Keratinocyte (primary cell): ENCODE measurements around the gene MYH15. TPM values are rescaled to one million over a fixed set of nuclear protein-coding genes. Genes with fewer than 3 reads are reported as not detected.

Source experiments
- DNase-seq: peaks from one replicate; pipeline ENCODE4 v3.0.0-alpha.2; 2011; ENCODE audit warnings: low read depth, missing footprints, low spot score
- FAIRE-seq: peaks from 2 replicates; lab custom pipeline; 2011; peaks lifted over from hg19 to GRCh38; lab: Jason Lieb, UNC
- H2AFZ ChIP-seq: 2 replicates; pipeline ENCODE4 v1.6.0; 2012; ENCODE audit warnings: low read length, control low read depth, inconsistent platforms; ENCODE audit not compliant: control insufficient read depth
- H3K27ac ChIP-seq: 2 replicates; pipeline ENCODE4 v1.5.1; 2011; ENCODE audit warnings: low read length; ENCODE audit not compliant: control insufficient read depth, insufficient read depth
- H3K27me3 ChIP-seq: 3 replicates; pipeline ENCODE4 v1.6.0; 2011; ENCODE audit warnings: low read length; ENCODE audit not compliant: control insufficient read depth, insufficient read depth; ENCODE audit errors: extremely low read depth
- H3K36me3 ChIP-seq, 2 experiments: 2 replicates in 1 of 2; 3 replicates in 1 of 2; pipeline ENCODE4 v1.5.1; 2011; ENCODE audit warnings: low read length in 2 of 2, mild to moderate bottlenecking in 1 of 2; ENCODE audit not compliant: control insufficient read depth in 2 of 2, insufficient read depth in 2 of 2; ENCODE audit errors: extremely low read depth in 1 of 2
- H3K4me1 ChIP-seq: 3 replicates; pipeline ENCODE4 v1.5.1; 2011; ENCODE audit warnings: low read length; ENCODE audit not compliant: control insufficient read depth, insufficient read depth; ENCODE audit errors: extremely low read depth
- H3K4me2 ChIP-seq: 3 replicates; pipeline ENCODE4 v1.6.0; 2011; ENCODE audit warnings: low read depth, low read length; ENCODE audit not compliant: control insufficient read depth, insufficient read depth; ENCODE audit errors: extremely low read depth
- H3K4me3 ChIP-seq, 3 experiments: fragments of 200-600 bp in 1 of 3; sonication (generic) in 1 of 3; 2 replicates in 2 of 3; 3 replicates in 1 of 3; pipeline ENCODE4 v1.5.1; 2011 to 2016; ENCODE audit warnings: low read length in 3 of 3, mild to moderate bottlenecking in 3 of 3, control low read depth in 2 of 3, inconsistent platforms in 1 of 3, low read depth in 1 of 3, mixed read lengths in 1 of 3, mixed run types in 1 of 3, moderate library complexity in 1 of 3; ENCODE audit not compliant: control insufficient read depth in 2 of 3, insufficient read depth in 2 of 3; ENCODE audit errors: extremely low read depth in 1 of 3
- H3K79me2 ChIP-seq: 2 replicates; pipeline ENCODE4 v1.6.0; 2012; ENCODE audit warnings: low read length; ENCODE audit not compliant: control insufficient read depth, insufficient read depth
- H3K9ac ChIP-seq: 3 replicates; pipeline ENCODE4 v1.6.0; 2011; ENCODE audit warnings: low read length; ENCODE audit not compliant: control insufficient read depth, insufficient read depth; ENCODE audit errors: extremely low read depth
- H3K9me1 ChIP-seq: 3 replicates; pipeline ENCODE4 v1.6.0; 2011; ENCODE audit warnings: low read length; ENCODE audit not compliant: control insufficient read depth, insufficient read depth; ENCODE audit errors: extremely low read depth
- H3K9me3 ChIP-seq: 2 replicates; pipeline ENCODE4 v1.5.1; 2012; ENCODE audit warnings: low read depth, low read length; ENCODE audit not compliant: control insufficient read depth
- H4K20me1 ChIP-seq: 3 replicates; pipeline ENCODE4 v1.6.0; 2011; ENCODE audit warnings: low read length; ENCODE audit not compliant: control insufficient read depth, insufficient read depth; ENCODE audit errors: extremely low read depth
- EZH2 ChIP-seq: IDR thresholded peaks from one replicate; pipeline ENCODE4 v1.6.1; 2012; ENCODE audit warnings: inconsistent platforms, mild to moderate bottlenecking, low read length, moderate library complexity
- dilution Hi-C: fragments of 300-500 bp; cut with MboI; formaldehyde crosslinking; loops from one replicate; pipeline ENCODE4 v1.7.0; 2020; ENCODE audit warnings: low sequenced_read_pairs; ENCODE audit not compliant: extremely low pct_ligation_motif_present
- polyA plus RNA-seq, 5 experiments: library from polyadenylated mRNA; depleted of rRNA in 3 of 5; stranded (reverse) in 3 of 5; stranded (forward) in 1 of 5; unstranded in 1 of 5; fragments of >200 nt; gene quantifications; 1 replicate in 1 of 5; 2 replicates in 3 of 5; 3 replicates in 1 of 5; pipeline versions ENCODE4 v1.2.1 to v1.2.3, GENCODE V29; 2011 to 2012; ENCODE audit warnings: missing spikeins in 2 of 5, low read depth in 1 of 5, low replicate concordance in 1 of 5
- TF ChIP-seq, protein P1 (sequence below), 3 experiments: IDR thresholded peaks in 1 of 3; conservative IDR thresholded peaks in 1 of 3; optimal IDR thresholded peaks in 1 of 3; 2 replicates in 2 of 3; 3 replicates in 1 of 3; pipeline versions ENCODE3 to v1.5.1; 2011; ENCODE audit warnings: low read length in 3 of 3, mild to moderate bottlenecking in 3 of 3, moderate library complexity in 2 of 3, control low read depth in 1 of 3, inconsistent platforms in 1 of 3; ENCODE audit not compliant: insufficient read depth in 2 of 3; ENCODE audit errors: extremely low read depth in 1 of 3

MYH15 gene
- polyA plus RNA-seq, 1 donor (not counting 4 experiments of a cell fraction or from before 2014, with no cell fraction given) = 0.87 TPM

GRCh38 chr3:108388136-108389132, 122.0 kb downstream of the MYH15 start:
- Histone ChIP-seq H3K27me3 (no peaks in the 10 kb centered on the region), H2AFZ (no peak overlapping the region), H3K9me1 (no peaks in the 10 kb centered on the region), H3K4me2 (no peak overlapping the region), H3K27ac (no peak overlapping the region), H3K4me3 (no peak overlapping the region), H3K36me3 (no peaks in the 10 kb centered on the region), H3K79me2 (no peaks in the 10 kb centered on the region), H3K9ac (no peak overlapping the region), H3K9me3 (no peaks in the 10 kb centered on the region), H4K20me1 (no peaks in the 10 kb centered on the region), H3K4me1 (no peaks in the 10 kb centered on the region)
- no peak for DNase-seq
- FAIRE-seq = no peak
- dilution Hi-C loops = no loop called here
- TF ChIP-seq, protein P1, sequence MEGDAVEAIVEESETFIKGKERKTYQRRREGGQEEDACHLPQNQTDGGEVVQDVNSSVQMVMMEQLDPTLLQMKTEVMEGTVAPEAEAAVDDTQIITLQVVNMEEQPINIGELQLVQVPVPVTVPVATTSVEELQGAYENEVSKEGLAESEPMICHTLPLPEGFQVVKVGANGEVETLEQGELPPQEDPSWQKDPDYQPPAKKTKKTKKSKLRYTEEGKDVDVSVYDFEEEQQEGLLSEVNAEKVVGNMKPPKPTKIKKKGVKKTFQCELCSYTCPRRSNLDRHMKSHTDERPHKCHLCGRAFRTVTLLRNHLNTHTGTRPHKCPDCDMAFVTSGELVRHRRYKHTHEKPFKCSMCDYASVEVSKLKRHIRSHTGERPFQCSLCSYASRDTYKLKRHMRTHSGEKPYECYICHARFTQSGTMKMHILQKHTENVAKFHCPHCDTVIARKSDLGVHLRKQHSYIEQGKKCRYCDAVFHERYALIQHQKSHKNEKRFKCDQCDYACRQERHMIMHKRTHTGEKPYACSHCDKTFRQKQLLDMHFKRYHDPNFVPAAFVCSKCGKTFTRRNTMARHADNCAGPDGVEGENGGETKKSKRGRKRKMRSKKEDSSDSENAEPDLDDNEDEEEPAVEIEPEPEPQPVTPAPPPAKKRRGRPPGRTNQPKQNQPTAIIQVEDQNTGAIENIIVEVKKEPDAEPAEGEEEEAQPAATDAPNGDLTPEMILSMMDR (optimal IDR thresholded peaks at IDR 0.05 in 1 of 3, IDR thresholded peaks at IDR 0.05 in 1 of 3, conservative IDR thresholded peaks at IDR 0.05 in 1 of 3; ENCODE audit: extremely low read depth in 1 of 3, insufficient read depth in 2 of 3, low read length in 3 of 3) = no peak
- TF ChIP-seq EZH2 = no peak

DNA sequence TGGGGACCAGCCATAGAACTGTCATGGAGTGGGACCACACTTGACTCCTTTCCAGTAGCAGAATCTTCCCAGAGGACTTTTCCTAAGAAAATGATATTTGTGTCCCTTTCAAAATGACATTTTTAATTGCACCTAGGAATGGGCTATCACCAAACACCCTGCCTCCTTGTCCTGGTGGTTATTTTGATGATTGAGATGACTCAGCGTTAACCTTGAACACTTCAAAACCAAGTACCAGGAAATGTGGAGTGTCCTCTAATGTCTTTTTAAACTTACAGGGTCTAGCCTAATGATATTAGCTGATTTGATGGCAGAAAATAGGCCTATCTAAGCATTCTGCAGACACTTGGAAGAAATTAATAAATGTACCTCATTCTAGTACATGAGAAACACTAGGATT, 123.3 kb downstream of the MYH15 start:
- Histone ChIP-seq H3K9ac (no peak overlapping the region), H3K9me3 (no peaks in the 10 kb centered on the region), H3K4me3 (no peak overlapping the region), H3K4me2 (no peak overlapping the region), H3K4me1 (no peaks in the 10 kb centered on the region), H4K20me1 (no peaks in the 10 kb centered on the region), H3K27me3 (no peaks in the 10 kb centered on the region), H3K27ac (no peak overlapping the region), H3K36me3 (no peaks in the 10 kb centered on the region), H3K79me2 (no peaks in the 10 kb centered on the region), H3K9me1 (no peaks in the 10 kb centered on the region), H2AFZ (no peak overlapping the region)
- DNase-seq (no peak), FAIRE-seq (no peak)
- dilution Hi-C loops = no loop called here
- no peak for TF ChIP-seq EZH2
- TF ChIP-seq, protein P1 (optimal IDR thresholded peaks at IDR 0.05 in 1 of 3, IDR thresholded peaks at IDR 0.05 in 1 of 3, conservative IDR thresholded peaks at IDR 0.05 in 1 of 3; ENCODE audit: extremely low read depth in 1 of 3, insufficient read depth in 2 of 3, low read length in 3 of 3) = no peak
